Measurements from ENCODE around the gene THEMIS.
"Not testable (repeated sequence)": the region's sequence is repeated elsewhere in the genome, so short reads cannot be mapped to it uniquely, and the experiment has no call there.

DNA sequence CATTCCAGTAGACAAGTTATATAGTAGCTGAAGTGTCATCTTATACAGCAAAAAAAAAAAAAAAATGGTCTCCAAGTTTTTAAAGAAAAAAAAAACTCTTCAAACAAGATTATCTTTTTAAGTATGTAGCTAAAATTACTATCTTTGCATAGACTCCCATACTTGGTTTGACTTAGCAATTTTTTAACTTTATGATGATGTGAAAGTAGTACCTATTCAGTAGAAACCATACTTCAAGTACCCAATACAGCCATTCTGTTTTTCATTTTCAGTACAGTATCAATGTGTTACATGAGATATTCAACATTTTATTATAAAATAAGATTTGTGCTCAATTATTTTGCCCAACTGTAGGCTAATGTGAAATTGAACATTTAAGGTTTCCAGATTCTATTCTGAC is 18.9 kb downstream of the THEMIS start:
- TF ChIP-seq, protein P1, sequence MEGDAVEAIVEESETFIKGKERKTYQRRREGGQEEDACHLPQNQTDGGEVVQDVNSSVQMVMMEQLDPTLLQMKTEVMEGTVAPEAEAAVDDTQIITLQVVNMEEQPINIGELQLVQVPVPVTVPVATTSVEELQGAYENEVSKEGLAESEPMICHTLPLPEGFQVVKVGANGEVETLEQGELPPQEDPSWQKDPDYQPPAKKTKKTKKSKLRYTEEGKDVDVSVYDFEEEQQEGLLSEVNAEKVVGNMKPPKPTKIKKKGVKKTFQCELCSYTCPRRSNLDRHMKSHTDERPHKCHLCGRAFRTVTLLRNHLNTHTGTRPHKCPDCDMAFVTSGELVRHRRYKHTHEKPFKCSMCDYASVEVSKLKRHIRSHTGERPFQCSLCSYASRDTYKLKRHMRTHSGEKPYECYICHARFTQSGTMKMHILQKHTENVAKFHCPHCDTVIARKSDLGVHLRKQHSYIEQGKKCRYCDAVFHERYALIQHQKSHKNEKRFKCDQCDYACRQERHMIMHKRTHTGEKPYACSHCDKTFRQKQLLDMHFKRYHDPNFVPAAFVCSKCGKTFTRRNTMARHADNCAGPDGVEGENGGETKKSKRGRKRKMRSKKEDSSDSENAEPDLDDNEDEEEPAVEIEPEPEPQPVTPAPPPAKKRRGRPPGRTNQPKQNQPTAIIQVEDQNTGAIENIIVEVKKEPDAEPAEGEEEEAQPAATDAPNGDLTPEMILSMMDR (IDR thresholded peaks at IDR 0.05 in 4 of 5, conservative IDR thresholded peaks at IDR 0.05 in 1 of 5), result not testable (repeated sequence)
- not testable (repeated sequence) for TF ChIP-seq POLR2A (IDR thresholded peaks at IDR 0.05)
